Aorta (tissue), 5 donors: ENCODE data around the gene ZFP62. TPM values are rescaled to one million over a fixed set of nuclear protein-coding genes. Genes with fewer than 3 reads are reported as not detected.

Experiments
- ATAC-seq: fragments of 200-7000 bp; cut with Tn5 transposase; one replicate; pipeline ENCODE4 v1.9.1; 2022; ENCODE audit warnings: moderate library complexity; ENCODE audit not compliant: low FRiP score
- DNase-seq, 2 donors: peaks; one replicate each; pipeline ENCODE4 v3.0.0-alpha.2; 2020
- H3K27ac ChIP-seq, 2 donors: one replicate each; pipeline ENCODE4 v1.5.1; 2013; ENCODE audit warnings: low read length in 2 of 2, mild to moderate bottlenecking in 2 of 2, moderate library complexity in 2 of 2, control low read depth in 1 of 2, inconsistent platforms in 1 of 2, low read depth in 1 of 2
- H3K27me3 ChIP-seq, 2 donors: one replicate each; pipeline ENCODE4 v1.6.1; 2013; ENCODE audit warnings: control low read depth in 1 of 2, low read length in 1 of 2, mild to moderate bottlenecking in 1 of 2, moderate library complexity in 1 of 2; ENCODE audit not compliant: insufficient read depth in 2 of 2, control insufficient read depth in 1 of 2
- H3K36me3 ChIP-seq, 2 donors: one replicate each; pipeline ENCODE4 v1.6.1; 2013; ENCODE audit warnings: control low read depth in 1 of 2, low read length in 1 of 2, mild to moderate bottlenecking in 1 of 2; ENCODE audit not compliant: insufficient read depth in 2 of 2, control insufficient read depth in 1 of 2
- H3K4me1 ChIP-seq, 2 donors: one replicate each; pipeline ENCODE4 v1.6.1; 2013; ENCODE audit warnings: low read length in 2 of 2, control low read depth in 1 of 2, mild to moderate bottlenecking in 1 of 2, moderate library complexity in 1 of 2; ENCODE audit not compliant: insufficient read depth in 2 of 2, control insufficient read depth in 1 of 2
- H3K4me3 ChIP-seq, 2 donors: one replicate each; pipeline ENCODE4 v1.5.1; 2013; ENCODE audit warnings: low read length in 2 of 2, control low read depth in 1 of 2, mild to moderate bottlenecking in 1 of 2
- H3K9me3 ChIP-seq: one replicate; pipeline ENCODE4 v1.6.1; 2013; ENCODE audit warnings: mild to moderate bottlenecking, low read length; ENCODE audit not compliant: control insufficient read depth
- WGBS, 2 donors: extraction: QIAGEN DNeasy Blood & Tissue Kit; methylation state at CpG; one replicate each; pipeline ENCODE4 v1.1.7; 2013; 5-methylcytosine and 5-hydroxymethylcytosine counted together
- intact Hi-C, 2 donors: fragments of 100-400 bp; cut with DNase I; formaldehyde crosslinking; loops; one replicate each; pipeline versions ENCODE4 v1.14.2 to v1.15.0; 2022
- polyA plus RNA-seq, 2 donors: library from polyadenylated mRNA; stranded (reverse); fragments of 200-250 nt; gene quantifications; one replicate each; pipeline ENCODE4 v1.2.3, GENCODE V29; 2013
- total RNA-seq, 2 donors: library from RNA; stranded (reverse); fragmentation: NEBNext Ultra II Directional; extraction: Animal tissue kit (Norgen Biotek cat#: 25700); gene quantifications; one replicate each; pipeline ENCODE4 v1.2.1, GENCODE V29; 2021
- donor health status: healthy with polysubstance abuse.
- donor health status: Bipolar disorder and iron deficiency.
- donor health status: DM: no; HTN: no; CAD: no.
- donor health status: DM: no; HTN: no; CAD: no.
- donor health status: DM: yes; HTN: yes; CAD: no.

ZFP62 gene
- total and polyA plus RNA-seq, 4 donors, result 6.5 to 24.7 (median 16.1) TPM

- WGBS, 2 donors, result 71 to 76% methylated on average over 16 of the region's 16 CpGs
- H3K27ac ChIP-seq, result no peak overlapping the region
- ATAC-seq, result no peak
Measured at GRCh38 chr5:180870276-180871068, 9.4 kb upstream of the ZFP62 start.

GRCh38 chr5:180869587-180869986 lies 8.5 kb upstream of the ZFP62 start:
- WGBS, 2 donors, result 67 to 81% methylated on average over 1 of the region's 1 CpG
- H3K4me3 ChIP-seq, result no peak overlapping the region
- H3K27ac ChIP-seq, result no peak overlapping the region
- ATAC-seq (no peak), DNase-seq (no peak)
- H3K36me3 ChIP-seq, result no peaks in the 10 kb centered on the region
- intact Hi-C loops, result no loop called here
- H3K27me3 ChIP-seq, result no peaks in the 10 kb centered on the region
- no peaks in the 10 kb centered on the region for H3K9me3 ChIP-seq
- no peaks in the 10 kb centered on the region for H3K4me1 ChIP-seq

More at GRCh38 chr5:180870276-180871068, 9.4 kb upstream of the ZFP62 start:
- no peaks in the 10 kb centered on the region for H3K9me3 ChIP-seq
- no peaks in the 10 kb centered on the region for H3K27me3 ChIP-seq
- no peaks in the 10 kb centered on the region for H3K36me3 ChIP-seq
- no peak overlapping the region for H3K4me3 ChIP-seq
- intact Hi-C loops, result no loop called here
- DNase-seq, result no peak
- no peaks in the 10 kb centered on the region for H3K4me1 ChIP-seq

- H3K4me3 ChIP-seq, result no peak overlapping the region
- ATAC-seq, result peak; percentile 79
- intact Hi-C loops, result no loop called here
- WGBS, 2 donors, result 1 to 4% methylated on average over 3 of the region's 3 CpGs
- no peaks in the 10 kb centered on the region for H3K9me3 ChIP-seq
- no peak overlapping the region for H3K27ac ChIP-seq
- peak; percentile 86 to 92 for DNase-seq
- H3K36me3 ChIP-seq, result no peaks in the 10 kb centered on the region
- no peaks in the 10 kb centered on the region for H3K27me3 ChIP-seq
- H3K4me1 ChIP-seq, result no peaks in the 10 kb centered on the region
Measured at GRCh38 chr5:180868960-180869359, 7.9 kb upstream of the ZFP62 start.

- Histone ChIP-seq H3K27me3 (no peaks in the 10 kb centered on the region), H3K36me3 (no peaks in the 10 kb centered on the region), H3K4me3 (no peak overlapping the region), H3K9me3 (no peaks in the 10 kb centered on the region), H3K27ac (no peak overlapping the region), H3K4me1 (no peaks in the 10 kb centered on the region)
- DNase-seq, result no peak
- intact Hi-C loops, result no loop called here
- 71 to 80% methylated on average over 10 of the region's 10 CpGs for WGBS, 2 donors
- no peak for ATAC-seq
Measured at GRCh38 chr5:180866985-180867384, 5.9 kb upstream of the ZFP62 start.

- Histone ChIP-seq H3K27ac (no peak overlapping the region), H3K4me3 (no peak overlapping the region), H3K27me3 (no peaks in the 10 kb centered on the region), H3K36me3 (no peaks in the 10 kb centered on the region), H3K9me3 (no peaks in the 10 kb centered on the region), H3K4me1 (no peaks in the 10 kb centered on the region)
- intact Hi-C loops, result no loop called here
- 49 to 59% methylated on average over 5 of the region's 5 CpGs for WGBS, 2 donors
- ATAC-seq, result no peak
- no peak for DNase-seq
Measured at GRCh38 chr5:180865981-180866695, 5.1 kb upstream of the ZFP62 start.

- WGBS, 2 donors, result 52 to 55% methylated on average over 11 of the region's 11 CpGs
- Histone ChIP-seq H3K4me1 (no peaks in the 10 kb centered on the region), H3K4me3 (no peak overlapping the region), H3K27ac (no peak overlapping the region), H3K9me3 (no peaks in the 10 kb centered on the region), H3K27me3 (no peaks in the 10 kb centered on the region), H3K36me3 (no peaks in the 10 kb centered on the region)
- ATAC-seq (no peak), DNase-seq (no peak)
- intact Hi-C loops, result loop anchor here (5.0 kb wide), 2 partner anchors 60 to 75 kb away; partner anchors contain the start of gene MGAT1 (in 1 of the 2)
Measured at GRCh38 chr5:180862645-180863044, 1.6 kb upstream of the ZFP62 start.

GRCh38 chr5:180860273-180860886 lies 696 bp downstream of the ZFP62 start:
- DNase-seq (peak in 1 of 2 donors; percentile 50), ATAC-seq (peak; percentile 58)
- H3K36me3 ChIP-seq, result no peaks in the 10 kb centered on the region
- no peaks in the 10 kb centered on the region for H3K4me1 ChIP-seq
- H3K27me3 ChIP-seq, result no peaks in the 10 kb centered on the region
- H3K27ac ChIP-seq, result no peak overlapping the region
- no peaks in the 10 kb centered on the region for H3K9me3 ChIP-seq
- whole genome bisulfite sequencing, 2 donors, result 0 to 1% methylated on average over 18 of the region's 18 CpGs
- peak overlapping the region; percentile 29 to 93 for H3K4me3 ChIP-seq
- intact Hi-C loops, result loop anchor here (2.0 to 5.0 kb wide), 4 partner anchors 30 to 73 kb away; partner anchors contain the start of gene MGAT1 (in 1 of the 2)

GRCh38 chr5:180858586-180858985 lies 2.5 kb downstream of the ZFP62 start:
- Histone ChIP-seq H3K9me3 (no peaks in the 10 kb centered on the region), H3K4me3 (no peak overlapping the region), H3K4me1 (no peaks in the 10 kb centered on the region), H3K27me3 (no peaks in the 10 kb centered on the region), H3K27ac (no peak overlapping the region), H3K36me3 (peaks cover 4% of the 10 kb centered on the region in 2 donors)
- DNase-seq (no peak), ATAC-seq (no peak)
- 95 to 97% methylated on average over 6 of the region's 6 CpGs for WGBS, 2 donors
- intact Hi-C loops, result no loop called here
